ENCODE results near the gene MAP2K6. TPM values are rescaled to one million over a fixed set of nuclear protein-coding genes. Genes with fewer than 3 reads are reported as not detected.

Gene MAP2K6
- total RNA-seq, 1 donor from 2014 or later, result 101 TPM

GRCh38 chr17:69552986-69553667 is 138.6 kb downstream of the MAP2K6 start:
- Mint-ChIP-seq H3K36me3 (peaks cover 18% of the 10 kb centered on the region), H3K4me3 (no peak overlapping the region), H3K9me3 (peaks cover 7% of the 10 kb centered on the region), H3K27me3 (ENCODE audit: insufficient read depth, low read depth) (peaks cover 2% of the 10 kb centered on the region), H3K27ac (no peak overlapping the region), H3K4me1 (no peaks in the 10 kb centered on the region)
- no peak for DNase-seq (ENCODE audit: low spot score)
- H3K79me2 ChIP-seq (ENCODE audit: low read depth), result no peaks in the 10 kb centered on the region
- H4K20me1 ChIP-seq (ENCODE audit: low read depth), result no peaks in the 10 kb centered on the region
- H3K9me3 ChIP-seq (ENCODE audit: low read depth), result no peaks in the 10 kb centered on the region
- TF ChIP-seq EZH2 (IDR thresholded peaks at IDR 0.05), result no peak
- no peak for TF ChIP-seq EZH2phosphoT487 (IDR thresholded peaks at IDR 0.05)
- TF ChIP-seq, protein P1, sequence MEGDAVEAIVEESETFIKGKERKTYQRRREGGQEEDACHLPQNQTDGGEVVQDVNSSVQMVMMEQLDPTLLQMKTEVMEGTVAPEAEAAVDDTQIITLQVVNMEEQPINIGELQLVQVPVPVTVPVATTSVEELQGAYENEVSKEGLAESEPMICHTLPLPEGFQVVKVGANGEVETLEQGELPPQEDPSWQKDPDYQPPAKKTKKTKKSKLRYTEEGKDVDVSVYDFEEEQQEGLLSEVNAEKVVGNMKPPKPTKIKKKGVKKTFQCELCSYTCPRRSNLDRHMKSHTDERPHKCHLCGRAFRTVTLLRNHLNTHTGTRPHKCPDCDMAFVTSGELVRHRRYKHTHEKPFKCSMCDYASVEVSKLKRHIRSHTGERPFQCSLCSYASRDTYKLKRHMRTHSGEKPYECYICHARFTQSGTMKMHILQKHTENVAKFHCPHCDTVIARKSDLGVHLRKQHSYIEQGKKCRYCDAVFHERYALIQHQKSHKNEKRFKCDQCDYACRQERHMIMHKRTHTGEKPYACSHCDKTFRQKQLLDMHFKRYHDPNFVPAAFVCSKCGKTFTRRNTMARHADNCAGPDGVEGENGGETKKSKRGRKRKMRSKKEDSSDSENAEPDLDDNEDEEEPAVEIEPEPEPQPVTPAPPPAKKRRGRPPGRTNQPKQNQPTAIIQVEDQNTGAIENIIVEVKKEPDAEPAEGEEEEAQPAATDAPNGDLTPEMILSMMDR (IDR thresholded peaks at IDR 0.05), result no peak
- no peak overlapping the region for H3K4me3 ChIP-seq
- no peak overlapping the region for H3K4me2 ChIP-seq
- no peak overlapping the region for H3K27ac ChIP-seq
- H3K9ac ChIP-seq, result no peak overlapping the region
- peaks cover 3% of the 10 kb centered on the region for H3K36me3 ChIP-seq
- no peaks in the 10 kb centered on the region for H3K27me3 ChIP-seq
- H3K4me1 ChIP-seq, result no peaks in the 10 kb centered on the region
- H2AFZ ChIP-seq (replicated peaks), result no peak overlapping the region
- H3F3A ChIP-seq (ENCODE audit: low read depth), result no peaks in the 10 kb centered on the region

DNA sequence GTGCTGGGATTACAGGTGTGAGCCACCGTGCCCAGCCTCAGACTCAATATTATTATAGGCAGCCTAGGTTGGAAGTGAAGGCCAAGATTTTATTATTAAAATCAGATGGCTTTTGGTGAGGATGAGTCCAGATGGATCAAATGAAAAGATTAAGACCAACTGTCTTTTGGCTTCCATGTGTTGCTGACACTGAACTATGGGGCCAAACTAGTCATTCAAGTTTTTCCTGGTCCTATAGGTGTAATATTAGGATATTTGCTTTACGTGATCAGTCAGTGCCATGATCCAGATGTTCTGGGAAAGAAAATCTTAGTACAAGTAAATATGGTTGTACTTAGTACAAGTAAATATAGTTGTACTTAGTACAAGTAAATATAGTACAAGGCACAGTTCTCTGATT is 140.6 kb downstream of the MAP2K6 start:
- no peak overlapping the region for H3K4me3 ChIP-seq

DNA sequence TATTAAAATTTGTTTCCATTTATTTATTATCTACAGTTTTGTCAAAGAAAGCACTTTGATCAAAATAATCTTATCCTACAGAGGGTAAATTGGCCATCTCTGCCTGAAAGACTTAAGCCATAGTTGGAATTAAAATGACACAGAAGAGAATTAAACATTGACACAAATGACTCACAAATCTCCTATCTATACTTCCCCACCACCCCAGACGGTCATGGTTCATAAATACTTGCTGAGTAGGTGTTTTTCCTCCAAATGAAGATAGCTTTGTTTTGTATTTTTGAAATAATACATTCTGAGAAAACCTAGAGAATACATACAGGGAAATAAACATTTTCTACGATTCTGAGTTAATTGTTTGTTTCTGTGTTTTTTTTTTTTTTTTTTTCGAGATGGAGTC is 142.8 kb downstream of the MAP2K6 start:
- Mint-ChIP-seq H3K27ac (no peak overlapping the region), H3K4me1 (no peaks in the 10 kb centered on the region), H3K36me3 (peaks cover 15% of the 10 kb centered on the region), H3K27me3 (ENCODE audit: insufficient read depth, low read depth) (no peaks in the 10 kb centered on the region), H3K9me3 (peaks cover 7% of the 10 kb centered on the region), H3K4me3 (no peak overlapping the region)
- no peaks in the 10 kb centered on the region for H3K9me3 ChIP-seq (ENCODE audit: low read depth)
- no peaks in the 10 kb centered on the region for H3K27me3 ChIP-seq
- H3F3A ChIP-seq (ENCODE audit: low read depth), result no peaks in the 10 kb centered on the region
- H3K4me1 ChIP-seq, result no peaks in the 10 kb centered on the region
- H3K4me2 ChIP-seq, result no peak overlapping the region
- H4K20me1 ChIP-seq (ENCODE audit: low read depth), result no peaks in the 10 kb centered on the region
- TF ChIP-seq, protein P1 (IDR thresholded peaks at IDR 0.05), result no peak
- no peak for TF ChIP-seq EZH2phosphoT487 (IDR thresholded peaks at IDR 0.05)
- TF ChIP-seq EZH2 (IDR thresholded peaks at IDR 0.05), result no peak
- no peak overlapping the region for H3K4me3 ChIP-seq
- no peak overlapping the region for H2AFZ ChIP-seq (replicated peaks)
- no peak overlapping the region for H3K9ac ChIP-seq
- no peak for DNase-seq (ENCODE audit: low spot score)
- H3K79me2 ChIP-seq (ENCODE audit: low read depth), result no peaks in the 10 kb centered on the region
- H3K27ac ChIP-seq, result no peak overlapping the region
- H3K36me3 ChIP-seq, result no peaks in the 10 kb centered on the region

More for the DNA sequence above, 140.6 kb downstream of the MAP2K6 start:
- no peak overlapping the region for H3K27ac Mint-ChIP-seq
- Histone ChIP-seq H2AFZ (replicated peaks) (no peak overlapping the region), H3K9ac (no peak overlapping the region), H3K27me3 (no peaks in the 10 kb centered on the region), H3K9me3 (ENCODE audit: low read depth) (no peaks in the 10 kb centered on the region), H3K4me2 (no peak overlapping the region), H3K79me2 (ENCODE audit: low read depth) (no peaks in the 10 kb centered on the region), H3K36me3 (peaks cover 3% of the 10 kb centered on the region), H4K20me1 (ENCODE audit: low read depth) (no peaks in the 10 kb centered on the region), H3K4me1 (no peaks in the 10 kb centered on the region), H3K27ac (no peak overlapping the region), H3F3A (ENCODE audit: low read depth) (no peaks in the 10 kb centered on the region)
- H3K4me3 Mint-ChIP-seq, result no peak overlapping the region
- no peaks in the 10 kb centered on the region for H3K4me1 Mint-ChIP-seq
- DNase-seq (ENCODE audit: low spot score), result no peak
- TF ChIP-seq EZH2 (IDR thresholded peaks at IDR 0.05), result no peak
- no peak for TF ChIP-seq EZH2phosphoT487 (IDR thresholded peaks at IDR 0.05)
- TF ChIP-seq, protein P1 (IDR thresholded peaks at IDR 0.05), result no peak
- no peaks in the 10 kb centered on the region for H3K27me3 Mint-ChIP-seq (ENCODE audit: insufficient read depth, low read depth)
- H3K36me3 Mint-ChIP-seq, result peaks cover 18% of the 10 kb centered on the region
- peaks cover 7% of the 10 kb centered on the region for H3K9me3 Mint-ChIP-seq
